Peyer's patch (tissue), 4 donors: ENCODE results near the gene ZNF827.

ENCODE experiments used
- CTCF ChIP-seq, 6 experiments: fragments of 450-650 bp in 4 of 6; fragments of 200-600 bp in 2 of 6; sonication (generic) in 1 of 6; IDR thresholded peaks; one replicate each; pipeline ENCODE4 v1.5.1; 2017 to 2019; ENCODE audit warnings: antibody characterized with exemption in 6 of 6, mild to moderate bottlenecking in 3 of 6, moderate library complexity in 1 of 6
- POLR2A ChIP-seq, 2 donors: fragments of 450-650 bp; IDR thresholded peaks; one replicate each; pipeline ENCODE4 v1.5.1; 2017; ENCODE audit warnings: antibody characterized with exemption in 2 of 2, mild to moderate bottlenecking in 2 of 2, moderate library complexity in 2 of 2

GRCh38 chr4:145870155-145871020, 68.2 kb downstream of the ZNF827 start:
- TF ChIP-seq CTCF (IDR thresholded peaks at IDR 0.05), result no peak
- no peak for TF ChIP-seq POLR2A (IDR thresholded peaks at IDR 0.05)
